NK-92 treated with Interleukin-12 subunit alpha and Interleukin-12 subunit beta, amount 100 ng/mL, for 24 hours (cell line): ENCODE data around the gene TRIO.

Experiments used
- DNase-seq: peaks from one replicate; lab custom pipeline; 2025; lab: John Stamatoyannopoulos, UW

TRIO gene

GRCh38 chr5:14226554-14226953 lies 83.4 kb downstream of the TRIO start:
- DNase-seq = no peak

DNA sequence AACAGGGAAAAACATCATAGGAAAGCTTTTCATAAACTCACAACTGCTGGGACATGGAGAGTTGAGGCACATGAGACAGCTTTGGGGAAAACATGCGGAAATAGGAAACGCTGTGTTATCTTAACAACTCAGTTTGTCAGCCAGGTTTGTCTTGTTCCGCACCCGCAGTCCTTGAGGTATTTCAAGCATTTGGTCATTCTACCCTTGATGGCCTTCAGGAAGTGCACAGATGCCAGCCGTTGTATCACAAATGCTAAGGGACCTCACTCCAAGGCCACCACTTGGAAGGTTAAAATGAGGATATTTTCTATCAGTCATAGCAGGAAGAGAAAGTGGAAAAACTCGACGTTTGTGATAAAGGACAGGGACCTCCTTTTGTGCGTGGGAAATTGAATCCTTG lies 83.8 kb downstream of the TRIO start:
- no peak for DNase-seq

GRCh38 chr5:14227513-14227912 lies 84.4 kb downstream of the TRIO start:
- DNase-seq = no peak

DNA sequence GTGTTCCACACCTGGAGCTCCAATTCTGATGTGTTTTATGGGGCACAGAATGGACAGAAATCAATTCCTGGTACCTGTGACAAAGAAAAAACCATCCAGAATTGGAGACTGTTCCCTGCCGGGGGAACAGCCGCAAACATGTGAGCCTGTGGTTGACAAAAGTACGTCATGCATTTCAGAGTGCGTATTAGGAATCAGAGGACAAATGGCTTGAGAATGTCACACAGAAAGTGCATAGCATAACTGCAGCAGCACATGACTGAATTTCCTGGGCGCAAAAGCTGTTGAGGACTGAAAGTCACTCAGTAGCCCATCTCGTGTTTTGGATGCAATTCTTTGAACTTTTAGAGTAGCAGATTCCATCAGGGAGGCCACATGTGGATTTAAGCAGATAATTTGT lies 85.1 kb downstream of the TRIO start:
- no peak for DNase-seq

- no peak for DNase-seq
Measured at GRCh38 chr5:14229181-14229580, 86.0 kb downstream of the TRIO start.

- no peak for DNase-seq
Measured at GRCh38 chr5:14229734-14230133, 86.6 kb downstream of the TRIO start.

GRCh38 chr5:14231156-14231555 lies 88.0 kb downstream of the TRIO start:
- no peak for DNase-seq

- DNase-seq = no peak
Measured at GRCh38 chr5:14231890-14232289, 88.7 kb downstream of the TRIO start.

- DNase-seq = no peak
Measured at GRCh38 chr5:14234204-14234603, 91.1 kb downstream of the TRIO start.

GRCh38 chr5:14235872-14236271 lies 92.7 kb downstream of the TRIO start:
- no peak for DNase-seq

DNA sequence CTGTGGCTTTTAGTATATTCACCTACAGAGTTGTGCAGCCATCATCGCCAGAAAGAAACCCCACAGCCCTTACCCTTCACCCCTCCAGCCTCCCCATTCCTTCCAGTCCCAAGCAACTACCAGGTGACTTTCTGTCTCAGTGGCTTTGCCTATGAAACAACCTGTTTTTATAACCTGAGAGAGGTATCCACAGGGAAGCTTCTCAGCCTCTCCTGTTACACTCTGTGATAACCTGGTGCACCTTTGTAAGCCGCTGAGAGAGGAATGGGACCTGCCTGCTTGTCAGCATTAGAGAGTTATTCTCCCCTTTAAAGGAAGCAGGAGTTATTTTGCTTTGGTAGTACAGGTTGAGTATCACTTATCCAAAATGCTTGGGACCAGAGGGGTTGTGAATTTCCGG lies 93.6 kb downstream of the TRIO start:
- DNase-seq = no peak

- no peak for DNase-seq
Measured at GRCh38 chr5:14237317-14238086, 94.4 kb downstream of the TRIO start.

DNA sequence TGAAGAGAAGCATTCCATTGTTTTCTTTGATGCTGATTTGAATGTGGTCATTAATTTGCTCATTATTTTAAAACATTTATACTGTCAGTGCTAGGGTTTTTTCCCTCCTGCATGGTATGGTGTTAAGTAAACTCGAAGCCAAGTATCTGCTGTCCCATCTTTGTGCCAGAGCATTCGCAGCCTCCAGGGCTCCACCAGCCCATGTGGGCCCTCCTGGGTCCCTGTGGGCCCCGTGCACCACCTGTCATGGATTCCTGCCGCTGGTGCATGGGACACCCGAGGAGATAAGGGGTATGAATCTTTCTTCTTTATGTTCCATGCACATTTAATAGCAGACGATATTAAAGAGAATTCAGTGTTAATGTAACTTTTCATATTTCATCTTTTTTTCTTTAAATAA lies 95.1 kb downstream of the TRIO start:
- DNase-seq = no peak

- DNase-seq = no peak
Measured at GRCh38 chr5:14239404-14239803, 96.3 kb downstream of the TRIO start.

DNA sequence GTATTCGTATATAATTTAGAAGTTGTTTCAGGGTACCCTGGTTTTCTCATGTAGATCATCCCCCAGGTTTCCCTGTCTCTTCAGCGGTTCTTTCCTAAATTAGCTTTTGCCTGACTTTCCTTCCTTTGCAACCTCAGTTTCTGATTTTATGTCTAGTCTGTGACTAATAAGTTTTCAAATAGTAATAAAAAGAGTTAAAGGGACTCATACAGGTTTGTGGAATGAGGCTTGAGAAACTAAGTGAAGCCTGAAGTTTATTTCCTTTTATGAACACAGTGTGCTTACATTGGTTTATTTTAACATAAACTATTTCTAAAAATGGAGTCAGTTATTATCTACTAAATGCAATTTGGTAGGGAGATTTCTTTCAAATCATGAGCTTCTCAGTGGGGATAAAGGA lies 96.8 kb downstream of the TRIO start:
- DNase-seq = no peak

GRCh38 chr5:14240359-14240758 lies 97.2 kb downstream of the TRIO start:
- no peak for DNase-seq

- no peak for DNase-seq
Measured at GRCh38 chr5:14241141-14241540, 98.0 kb downstream of the TRIO start.

GRCh38 chr5:14242447-14242846 lies 99.3 kb downstream of the TRIO start:
- DNase-seq = no peak

DNA sequence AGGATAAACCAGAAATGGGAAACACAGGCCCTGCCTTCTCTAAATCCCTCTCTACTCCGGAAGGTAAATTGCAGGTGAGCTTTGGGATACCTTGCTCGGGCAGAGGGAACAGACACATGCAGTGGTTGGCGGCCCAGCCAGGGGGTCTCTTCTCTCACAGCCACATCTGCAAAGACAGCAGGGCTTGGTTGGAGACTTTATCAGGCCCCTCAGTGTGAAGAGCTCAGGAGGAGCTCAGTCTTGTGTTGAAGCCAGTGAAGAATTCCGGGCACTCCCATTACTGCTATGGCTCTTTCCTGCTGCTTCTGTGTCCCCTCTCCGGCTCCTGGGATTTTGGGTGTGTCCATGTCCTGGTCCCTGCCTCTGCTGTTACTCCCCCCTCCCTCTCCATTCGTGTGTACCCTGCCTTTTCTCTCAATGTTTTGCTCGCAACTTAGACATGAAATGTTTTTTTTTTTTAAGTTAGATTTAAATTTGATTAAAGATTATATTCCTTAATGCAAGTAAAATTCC lies 99.8 kb downstream of the TRIO start:
- DNase-seq = no peak

DNA sequence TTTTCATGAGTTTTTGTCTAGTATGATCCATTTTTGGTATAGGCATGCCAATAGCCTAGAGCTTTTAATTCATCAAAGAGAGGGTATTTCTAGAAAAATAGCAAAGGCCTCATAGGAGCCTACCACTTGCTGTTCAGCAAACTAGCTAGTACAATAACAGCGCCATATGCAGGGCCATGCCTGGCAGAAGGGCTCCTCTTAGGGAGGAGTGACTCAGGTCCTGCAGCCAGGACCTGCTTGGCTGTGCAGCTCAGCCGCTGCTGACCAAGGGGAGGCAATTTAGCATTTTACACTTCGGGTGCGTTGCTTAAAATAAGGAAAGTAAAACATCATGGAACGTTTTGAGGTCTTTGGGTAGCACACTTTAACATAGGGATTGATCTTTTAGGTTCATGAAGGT lies 100.6 kb downstream of the TRIO start:
- DNase-seq = no peak

DNA sequence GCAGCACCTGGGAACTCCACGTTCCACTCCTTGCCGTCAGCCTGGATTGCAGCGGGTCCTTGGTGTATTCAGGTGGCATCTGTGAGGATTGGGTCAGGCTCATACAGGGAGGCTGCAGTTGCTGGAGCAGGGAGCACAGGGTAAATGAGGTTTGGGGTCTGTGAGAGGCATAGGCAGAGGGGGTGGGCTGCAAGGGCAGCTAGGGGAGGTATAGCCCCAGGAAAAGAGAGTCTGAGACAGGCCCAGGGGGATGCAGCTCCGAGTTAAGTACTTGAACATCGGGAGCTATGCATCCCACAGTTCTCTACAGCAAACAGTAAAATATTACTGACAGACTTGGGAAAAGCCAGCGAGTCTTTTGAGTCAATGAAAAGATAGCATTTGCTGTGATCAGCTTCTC lies 101.6 kb downstream of the TRIO start:
- DNase-seq = no peak

DNA sequence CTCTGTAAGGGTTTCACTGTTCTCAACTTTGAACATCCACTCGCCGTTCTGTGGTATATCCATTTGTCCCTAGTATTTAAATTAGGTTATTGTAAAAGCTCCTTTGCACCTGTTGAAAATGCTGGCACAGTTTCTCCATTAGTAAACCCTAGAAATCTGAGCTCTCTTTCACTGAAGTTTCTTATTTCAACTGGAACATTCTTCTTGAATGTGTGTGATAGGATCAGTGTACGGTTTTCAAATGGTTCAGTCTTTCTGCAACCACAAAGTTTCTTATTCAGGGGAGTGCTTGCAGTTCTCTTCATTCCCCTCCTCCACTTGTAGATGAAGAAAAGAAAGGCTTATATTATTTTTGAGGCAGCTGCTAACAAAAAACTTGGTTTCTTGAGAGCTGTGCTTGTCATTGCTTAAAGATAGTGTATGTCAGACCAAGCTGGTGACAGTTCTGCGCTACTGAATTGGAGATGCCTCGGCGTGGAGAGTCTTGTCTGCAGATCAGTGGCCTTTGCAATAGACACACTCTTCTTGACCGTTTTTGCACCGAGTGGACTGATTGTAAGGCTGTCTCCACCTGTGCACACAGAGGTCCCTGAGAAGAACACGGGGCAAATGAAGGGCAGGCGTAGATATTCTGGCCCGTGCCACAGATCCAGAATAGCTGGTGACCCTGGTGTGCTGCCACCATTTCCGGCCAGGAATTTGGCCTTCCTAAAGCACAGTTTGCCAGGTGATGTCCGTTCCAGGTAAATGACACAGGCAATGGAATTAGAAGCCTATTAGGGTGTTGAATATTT lies 102.2 kb downstream of the TRIO start:
- DNase-seq = no peak

DNA sequence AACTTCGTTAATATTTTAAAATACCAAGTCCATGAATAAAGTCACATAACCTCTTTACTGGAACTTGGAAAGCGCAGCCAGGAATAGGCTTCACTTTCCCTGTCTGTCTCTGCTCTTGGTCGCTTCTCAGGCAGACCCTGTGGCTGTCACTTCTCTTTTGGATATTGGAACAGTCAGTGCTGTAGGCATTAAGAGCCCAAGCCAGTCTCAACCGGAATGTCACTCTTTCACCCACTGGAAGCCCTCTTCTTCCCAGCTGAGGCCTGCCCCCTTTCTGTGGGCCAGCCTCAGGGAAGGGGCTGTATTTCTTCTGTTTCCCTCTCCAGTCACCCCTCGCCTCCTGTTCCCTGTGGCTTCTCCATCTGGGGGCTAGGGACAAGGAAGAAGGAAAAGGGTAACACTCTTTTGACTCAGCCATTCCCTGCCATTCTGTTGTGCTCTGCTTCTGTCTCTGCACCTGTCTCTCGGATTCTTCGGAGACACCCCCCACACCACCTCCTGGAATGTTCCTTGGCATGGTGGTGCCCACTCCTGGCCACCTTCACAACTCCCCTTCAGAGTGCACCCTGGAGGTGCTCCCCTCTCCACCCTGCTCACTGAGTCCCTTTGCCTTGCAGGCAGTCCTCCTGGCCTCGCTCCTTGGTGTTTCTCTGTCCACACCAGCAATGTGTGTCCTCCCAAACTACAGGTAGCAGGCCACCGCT lies 103.4 kb downstream of the TRIO start:
- no peak for DNase-seq
